ENCODE results near the gene NPRL2.
A peak's percentile ranks its signal among the peaks of the same experiment; 100 is the strongest.

NPRL2 gene

DNA sequence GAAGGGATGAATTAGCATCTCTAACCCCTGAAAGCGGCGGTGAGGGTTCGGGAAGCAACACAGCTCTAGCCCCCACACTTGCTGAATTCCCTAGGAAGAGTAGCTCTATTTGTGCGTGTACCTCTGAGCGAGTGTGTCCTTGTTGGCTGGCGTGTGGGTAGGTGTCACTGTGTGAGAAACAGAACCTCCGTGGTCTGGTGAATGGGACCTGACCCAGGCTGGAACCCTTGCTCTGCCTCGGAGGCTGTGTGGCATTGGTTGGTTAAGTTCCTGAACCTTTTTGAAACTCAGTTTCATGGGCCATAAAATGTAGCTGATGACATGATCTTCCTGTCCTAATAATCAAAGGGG, 9.2 kb upstream of the NPRL2 start:
- TF ChIP-seq, protein P1, sequence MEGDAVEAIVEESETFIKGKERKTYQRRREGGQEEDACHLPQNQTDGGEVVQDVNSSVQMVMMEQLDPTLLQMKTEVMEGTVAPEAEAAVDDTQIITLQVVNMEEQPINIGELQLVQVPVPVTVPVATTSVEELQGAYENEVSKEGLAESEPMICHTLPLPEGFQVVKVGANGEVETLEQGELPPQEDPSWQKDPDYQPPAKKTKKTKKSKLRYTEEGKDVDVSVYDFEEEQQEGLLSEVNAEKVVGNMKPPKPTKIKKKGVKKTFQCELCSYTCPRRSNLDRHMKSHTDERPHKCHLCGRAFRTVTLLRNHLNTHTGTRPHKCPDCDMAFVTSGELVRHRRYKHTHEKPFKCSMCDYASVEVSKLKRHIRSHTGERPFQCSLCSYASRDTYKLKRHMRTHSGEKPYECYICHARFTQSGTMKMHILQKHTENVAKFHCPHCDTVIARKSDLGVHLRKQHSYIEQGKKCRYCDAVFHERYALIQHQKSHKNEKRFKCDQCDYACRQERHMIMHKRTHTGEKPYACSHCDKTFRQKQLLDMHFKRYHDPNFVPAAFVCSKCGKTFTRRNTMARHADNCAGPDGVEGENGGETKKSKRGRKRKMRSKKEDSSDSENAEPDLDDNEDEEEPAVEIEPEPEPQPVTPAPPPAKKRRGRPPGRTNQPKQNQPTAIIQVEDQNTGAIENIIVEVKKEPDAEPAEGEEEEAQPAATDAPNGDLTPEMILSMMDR (conservative IDR thresholded peaks at IDR 0.05): no peak

DNA sequence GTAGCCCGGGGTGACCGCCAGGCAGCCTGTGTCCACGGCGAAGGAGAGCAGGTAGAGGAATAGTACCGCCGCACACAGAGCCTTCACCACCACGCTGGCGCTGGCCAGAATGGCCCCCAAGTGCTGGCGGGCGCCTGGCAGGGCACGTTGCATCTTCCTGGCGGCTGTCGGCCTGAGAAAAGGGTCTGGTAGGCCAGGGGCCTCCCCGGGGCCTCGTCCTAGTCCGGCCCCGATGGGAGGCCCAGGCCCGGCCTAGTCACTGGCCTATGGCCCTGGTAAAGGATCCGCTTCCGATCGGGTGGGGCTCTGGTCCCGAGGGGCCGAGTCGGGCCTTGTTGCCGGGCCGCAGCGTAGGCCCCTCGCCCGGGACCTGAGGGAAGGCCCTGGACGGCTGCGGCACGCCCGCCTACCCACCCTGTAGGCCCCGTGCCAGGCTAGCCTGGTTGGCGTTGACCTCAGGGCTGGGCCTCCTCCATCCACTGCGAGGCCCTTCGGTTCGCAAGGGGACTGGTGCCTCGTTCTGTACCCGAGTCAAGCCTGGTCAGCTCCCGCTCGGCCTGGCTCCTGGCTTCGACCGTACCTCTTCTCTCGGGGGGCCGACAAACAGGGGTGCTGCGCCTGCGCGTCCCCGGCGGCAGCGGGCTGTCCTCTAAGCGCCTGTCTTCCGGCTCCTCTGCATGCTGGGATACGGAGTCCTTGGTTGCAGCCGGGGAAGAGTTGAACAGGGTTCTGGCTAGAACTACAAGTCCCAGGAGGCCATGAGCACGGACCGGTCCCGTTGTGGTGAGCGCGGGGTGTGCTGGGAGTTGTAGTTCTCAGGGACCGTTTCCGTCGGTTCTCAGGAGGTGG, 8.6 kb upstream of the NPRL2 start, which contains the start of gene TMEM115:
TSS of gene TMEM115 (minus strand) at position 611 of the 849 bp plus-strand sequence. CDS start at position 153, 458 bp downstream.
- H3K27ac ChIP-seq: peak within 1 kb of the TSS; percentile 94
- TF ChIP-seq, protein P1 (conservative IDR thresholded peaks at IDR 0.05): no peak

More for the DNA sequence above, 9.2 kb upstream of the NPRL2 start:
- H3K27ac ChIP-seq: peak overlapping the region; percentile 94

DNA sequence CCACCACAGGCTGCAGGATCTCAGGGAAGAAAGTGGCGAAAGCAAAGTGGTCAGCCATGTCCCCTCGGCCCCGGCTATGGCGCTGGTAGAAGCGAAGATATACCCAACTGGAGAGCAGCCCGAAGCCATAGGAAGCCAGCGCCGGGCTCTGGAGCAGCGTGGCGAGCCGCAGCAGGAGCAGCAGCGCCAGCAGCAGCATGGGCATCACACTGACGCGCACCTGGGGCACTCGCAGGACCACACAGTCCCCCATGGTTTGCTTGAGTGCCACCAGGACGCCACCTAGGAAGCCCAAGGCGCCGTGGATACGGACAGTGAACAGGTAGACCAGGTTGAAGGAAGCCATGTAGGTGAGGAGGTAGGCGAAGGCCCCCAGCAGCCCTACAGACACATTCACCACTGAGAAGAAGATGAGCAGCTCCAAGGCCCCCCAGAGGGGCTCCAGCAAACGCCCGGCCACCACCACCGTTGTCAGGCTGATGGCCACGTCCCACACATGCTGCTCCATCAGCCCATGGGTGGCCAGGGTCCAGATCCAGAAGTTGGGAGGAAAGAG, 7.9 kb upstream of the NPRL2 start:
- TF ChIP-seq, protein P1 (conservative IDR thresholded peaks at IDR 0.05): no peak
- H3K27ac ChIP-seq: peak overlapping the region; percentile 94

DNA sequence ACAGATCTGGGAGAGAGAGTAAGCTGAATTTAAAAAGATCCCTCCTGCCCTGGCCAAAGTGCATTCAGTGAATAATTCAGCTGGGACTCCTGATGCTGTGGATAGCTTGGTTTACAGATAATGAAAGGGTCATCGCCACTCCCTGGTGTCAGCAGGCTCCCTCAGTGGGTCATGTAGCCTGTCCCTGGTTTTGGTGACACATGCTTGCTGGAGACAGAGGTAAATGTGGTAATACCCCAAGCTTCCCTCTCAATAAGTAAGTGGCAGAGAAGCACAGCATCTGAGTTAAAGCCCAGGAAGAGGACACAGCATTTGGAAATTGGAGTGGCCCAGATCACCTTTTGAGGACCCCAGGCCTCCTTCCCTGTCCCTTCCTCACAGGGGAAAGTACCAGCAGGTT, 6.9 kb upstream of the NPRL2 start:
- TF ChIP-seq, protein P1 (conservative IDR thresholded peaks at IDR 0.05): no peak
- H3K27ac ChIP-seq: peak overlapping the region; percentile 94

DNA sequence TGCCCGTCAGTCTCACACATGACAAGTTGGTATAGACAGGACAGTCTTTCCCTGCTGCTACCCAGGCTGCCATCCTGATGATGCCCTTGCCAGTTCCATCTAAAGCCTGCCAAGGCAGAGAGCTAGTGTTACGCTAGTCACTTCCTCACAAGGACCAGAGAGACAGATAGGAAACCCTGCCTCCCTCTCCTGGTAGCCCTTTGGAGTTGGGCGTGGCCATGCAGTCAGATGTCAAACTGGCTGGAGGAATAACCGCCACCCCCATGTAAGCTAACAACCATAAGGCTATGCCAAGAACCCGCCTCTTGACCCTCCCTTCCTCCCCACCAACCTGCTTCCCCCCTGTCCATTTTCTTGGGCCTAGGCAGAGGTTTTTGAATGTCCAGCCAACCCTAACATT, 6.0 kb upstream of the NPRL2 start:
- TF ChIP-seq, protein P1 (conservative IDR thresholded peaks at IDR 0.05): 0 out of 2 replicates have a peak, but pooled peaks have one; percentile 2
- peak overlapping the region; percentile 94; the same call in 1 of the 2 replicates for H3K27ac ChIP-seq

DNA sequence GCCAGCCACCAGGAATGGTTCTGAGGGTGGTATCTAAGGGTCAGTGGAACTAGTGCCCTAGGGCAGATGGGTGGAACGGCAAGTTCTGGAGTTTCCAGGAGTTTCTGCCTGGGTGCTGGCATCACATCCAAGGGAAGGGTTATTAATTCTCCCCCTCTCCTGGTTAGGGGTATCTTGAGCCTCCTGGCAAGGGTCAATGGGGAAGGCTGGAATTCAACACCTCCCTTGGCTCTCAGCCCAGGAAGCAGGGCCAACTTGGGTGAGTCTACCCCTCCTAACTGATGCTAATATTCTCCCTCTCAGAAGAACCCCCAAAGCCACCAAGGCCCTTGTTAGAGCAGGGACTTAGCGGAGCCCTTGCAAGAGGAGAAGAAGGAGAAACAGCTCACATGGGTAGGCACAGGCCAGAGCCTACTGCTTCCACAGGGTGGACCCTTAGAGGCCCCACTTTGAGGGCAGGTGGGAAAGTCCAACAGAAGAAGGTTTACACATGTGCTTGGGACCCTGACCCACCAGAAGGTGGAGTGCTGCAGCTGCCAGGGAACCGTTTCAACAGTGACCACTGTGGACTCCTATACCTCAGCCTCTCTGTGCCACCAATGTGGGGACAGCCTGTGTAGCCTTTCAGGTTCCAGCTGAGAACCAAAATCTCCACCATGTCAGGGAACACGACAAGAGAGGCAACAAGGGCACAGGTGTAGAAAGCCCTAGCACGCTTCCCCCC, 5.4 kb upstream of the NPRL2 start:
- TF ChIP-seq, protein P1 (conservative IDR thresholded peaks at IDR 0.05): 0 out of 2 replicates have a peak, but pooled peaks have one; percentile 10
- H3K27ac ChIP-seq: peak overlapping the region; percentile 94; the same call in 1 of the 2 replicates

DNA sequence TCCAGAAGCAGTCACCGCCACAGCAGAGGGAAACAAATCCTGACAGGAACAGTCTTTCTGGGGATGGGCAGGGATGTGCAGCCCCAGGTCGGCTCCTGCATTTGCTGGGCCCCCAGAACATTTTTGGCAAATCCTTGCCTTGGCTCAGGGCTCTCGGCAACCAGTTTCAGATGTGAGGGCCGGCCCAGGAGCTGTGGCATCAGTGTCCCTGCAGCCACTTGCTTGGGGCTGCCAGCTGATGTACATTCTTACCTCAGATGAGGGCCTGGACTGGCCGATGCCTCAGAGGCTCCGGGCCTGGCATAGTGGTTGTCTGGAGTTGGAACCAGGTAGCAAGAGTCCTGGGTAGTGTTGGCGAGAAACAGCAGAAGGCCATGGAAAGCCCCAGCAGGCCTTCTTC, 4.3 kb upstream of the NPRL2 start:
- TF ChIP-seq, protein P1 (conservative IDR thresholded peaks at IDR 0.05): no peak
- no peak overlapping the region; the same call in 1 of the 2 replicates for H3K27ac ChIP-seq

Data from VCaP (cell line).